HepG2 (cell line): ENCODE data around the gene WBP1. TPM values are rescaled to one million over a fixed set of nuclear protein-coding genes. Genes with fewer than 3 reads are reported as not detected.

Experiments
- ARHGAP35 ChIP-seq: sonication (generic); formaldehyde crosslinking; IDR thresholded peaks from 2 replicates; pipeline ENCODE4 v1.9.0; 2022; ENCODE audit warnings: mild to moderate bottlenecking, inconsistent platforms, moderate library complexity, missing genetic modification reagents, borderline replicate concordance
- CAMTA2 ChIP-seq: sonication (generic); formaldehyde crosslinking; IDR thresholded peaks from 2 replicates; pipeline ENCODE4 v1.4.0; 2020; ENCODE audit warnings: mild to moderate bottlenecking, missing genetic modification reagents, borderline replicate concordance
- GABPA ChIP-seq, 2 experiments: IDR thresholded peaks; 2 replicates each; pipeline ENCODE4 v1.6.1; 2011 to 2016; ENCODE audit warnings: low read depth in 2 of 2, low read length in 1 of 2, missing biosample characterization in 1 of 2, missing genetic modification characterization in 1 of 2
- PAWR ChIP-seq: sonication (generic); formaldehyde crosslinking; IDR thresholded peaks from 2 replicates; pipeline ENCODE4 v1.4.0; 2020; ENCODE audit warnings: missing genetic modification reagents, mild to moderate bottlenecking, borderline replicate concordance
- POLR2AphosphoS5 ChIP-seq: IDR thresholded peaks from 2 replicates; pipeline ENCODE4 v1.6.1; 2012; ENCODE audit warnings: low read depth, low read length
- ZBTB8A ChIP-seq: sonication (generic); formaldehyde crosslinking; IDR thresholded peaks from 2 replicates; pipeline ENCODE4 v1.4.0; 2020; ENCODE audit warnings: mild to moderate bottlenecking, low read depth, missing genetic modification reagents, borderline replicate concordance
- ZKSCAN5 ChIP-seq: sonication (generic); formaldehyde crosslinking; IDR thresholded peaks from 2 replicates; pipeline ENCODE4 v1.5.1; 2020; ENCODE audit warnings: mild to moderate bottlenecking, missing genetic modification reagents
- ZNF317 ChIP-seq: sonication (generic); formaldehyde crosslinking; IDR thresholded peaks from 2 replicates; pipeline ENCODE4 v1.5.0; 2020; ENCODE audit warnings: mild to moderate bottlenecking, missing genetic modification reagents
- ZNF614 ChIP-seq: IDR thresholded peaks from 2 replicates; pipeline ENCODE4 v1.6.1; 2018; ENCODE audit warnings: missing biosample characterization, missing genetic modification reagents, inconsistent platforms, borderline replicate concordance
- ZNF780A ChIP-seq: sonication (generic); formaldehyde crosslinking; IDR thresholded peaks from 2 replicates; pipeline ENCODE4 v1.8.0; 2022; ENCODE audit warnings: mild to moderate bottlenecking, missing genetic modification reagents, moderate library complexity
- ZNF839 ChIP-seq: sonication (generic); formaldehyde crosslinking; IDR thresholded peaks from 2 replicates; pipeline ENCODE4 v1.4.0; 2020; ENCODE audit warnings: missing genetic modification reagents, mild to moderate bottlenecking, borderline replicate concordance
- polyA plus RNA-seq, 8 experiments: library from polyadenylated mRNA; depleted of rRNA in 3 of 8; stranded (reverse) in 7 of 8; unstranded in 1 of 8; fragments of >200 nt; fragmentation: Illumina TruSeq in 4 of 8; extraction: Trizol in 4 of 8; gene quantifications; 2 replicates each; pipeline versions ENCODE4 v1.2.1 to v1.2.3, GENCODE V29; 2011 to 2016; ENCODE audit warnings: low read depth in 4 of 8, missing spikeins in 1 of 8, mixed read lengths in 1 of 8; ENCODE audit not compliant: insufficient read depth in 1 of 8
- total RNA-seq, 5 experiments: library from RNA; depleted of rRNA; stranded (reverse); fragments of >200 nt; fragmentation: Illumina TruSeq; extraction: Trizol; gene quantifications; 2 replicates each; pipeline ENCODE4 v1.2.3, GENCODE V29; 2016; ENCODE audit warnings: low read depth in 1 of 5
- TF ChIP-seq, protein P1 (sequence below): sonication (generic); formaldehyde crosslinking; IDR thresholded peaks from 2 replicates; pipeline ENCODE4 v1.4.0; 2020; ENCODE audit warnings: mild to moderate bottlenecking, low read depth, missing genetic modification reagents
- TF ChIP-seq, protein P2 (sequence below): sonication (generic); formaldehyde crosslinking; IDR thresholded peaks from 2 replicates; pipeline ENCODE4 v1.8.0; 2022; ENCODE audit warnings: mild to moderate bottlenecking, missing genetic modification reagents, borderline replicate concordance
- TF ChIP-seq, protein P3 (sequence below): fragments of 450-650 bp; IDR thresholded peaks from 2 replicates; pipeline ENCODE4 v1.6.1; 2017
- TF ChIP-seq, protein P4 (sequence below): sonication (generic); formaldehyde crosslinking; IDR thresholded peaks from 2 replicates; pipeline ENCODE4 v1.9.0; 2022; ENCODE audit warnings: missing genetic modification reagents, mild to moderate bottlenecking, borderline replicate concordance
- TF ChIP-seq, protein P5 (sequence below): sonication (generic); formaldehyde crosslinking; IDR thresholded peaks from 2 replicates; pipeline ENCODE4 v1.4.0; 2020; ENCODE audit warnings: missing genetic modification reagents
- TF ChIP-seq, protein P6 (sequence below): sonication (generic); formaldehyde crosslinking; IDR thresholded peaks from 2 replicates; pipeline ENCODE4 v1.4.0; 2020; ENCODE audit warnings: mild to moderate bottlenecking, missing genetic modification reagents
- TF ChIP-seq, protein P7 (sequence below): sonication (generic); formaldehyde crosslinking; IDR thresholded peaks from 2 replicates; pipeline ENCODE4 v1.4.0; 2020; ENCODE audit warnings: mild to moderate bottlenecking, missing genetic modification reagents
- TF ChIP-seq, protein P8 (sequence below): sonication (generic); formaldehyde crosslinking; IDR thresholded peaks from 2 replicates; pipeline ENCODE4 v1.5.1; 2020; ENCODE audit warnings: mild to moderate bottlenecking, missing genetic modification reagents, borderline replicate concordance

WBP1 gene
- total and polyA plus RNA-seq, 2 of the 13 experiments (the other 11 are each of a cell fraction or from before 2014, with no cell fraction given), result 38.8 to 85.7 TPM

DNA sequence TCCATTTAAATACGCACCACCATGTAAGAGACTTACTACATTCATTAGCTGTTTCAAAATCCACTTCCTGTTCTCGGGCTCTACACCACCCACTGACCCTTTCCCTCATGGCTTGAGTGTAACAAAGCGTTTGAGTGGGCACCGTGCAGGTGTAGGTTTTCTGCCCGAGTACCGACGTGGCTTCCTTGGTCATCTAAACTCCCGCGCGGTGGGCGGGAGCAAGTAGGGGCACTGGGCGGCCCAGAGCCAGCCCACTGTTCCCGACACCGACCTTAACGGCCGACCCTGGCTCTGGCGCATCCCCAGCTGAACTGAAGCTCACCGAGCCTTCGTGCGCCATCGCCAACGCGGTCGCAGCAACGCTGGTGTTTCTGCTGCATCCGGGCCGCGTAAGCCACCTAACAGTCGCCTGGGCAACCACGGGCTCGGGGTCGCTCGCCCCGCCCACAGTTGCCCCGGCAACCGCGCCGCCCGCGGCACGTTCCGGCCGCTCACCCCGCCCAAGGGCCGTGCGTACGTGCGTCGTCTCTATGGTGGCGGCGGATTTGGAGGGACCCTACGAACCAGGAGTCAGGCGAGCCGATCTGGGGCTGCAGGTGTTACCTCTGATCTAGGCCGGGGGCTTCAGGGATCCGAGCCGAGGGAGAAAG is 36.9 kb upstream of the WBP1 start, which contains the start of the genes C2orf81 and WDR54 (continued):
- TF ChIP-seq, protein P1, sequence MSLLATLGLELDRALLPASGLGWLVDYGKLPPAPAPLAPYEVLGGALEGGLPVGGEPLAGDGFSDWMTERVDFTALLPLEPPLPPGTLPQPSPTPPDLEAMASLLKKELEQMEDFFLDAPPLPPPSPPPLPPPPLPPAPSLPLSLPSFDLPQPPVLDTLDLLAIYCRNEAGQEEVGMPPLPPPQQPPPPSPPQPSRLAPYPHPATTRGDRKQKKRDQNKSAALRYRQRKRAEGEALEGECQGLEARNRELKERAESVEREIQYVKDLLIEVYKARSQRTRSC, result no peak
- TF ChIP-seq POLR2AphosphoS5, result no peak
- TF ChIP-seq ZNF780A (CRISPR knock-in tag), result no peak
- TF ChIP-seq, protein P2, sequence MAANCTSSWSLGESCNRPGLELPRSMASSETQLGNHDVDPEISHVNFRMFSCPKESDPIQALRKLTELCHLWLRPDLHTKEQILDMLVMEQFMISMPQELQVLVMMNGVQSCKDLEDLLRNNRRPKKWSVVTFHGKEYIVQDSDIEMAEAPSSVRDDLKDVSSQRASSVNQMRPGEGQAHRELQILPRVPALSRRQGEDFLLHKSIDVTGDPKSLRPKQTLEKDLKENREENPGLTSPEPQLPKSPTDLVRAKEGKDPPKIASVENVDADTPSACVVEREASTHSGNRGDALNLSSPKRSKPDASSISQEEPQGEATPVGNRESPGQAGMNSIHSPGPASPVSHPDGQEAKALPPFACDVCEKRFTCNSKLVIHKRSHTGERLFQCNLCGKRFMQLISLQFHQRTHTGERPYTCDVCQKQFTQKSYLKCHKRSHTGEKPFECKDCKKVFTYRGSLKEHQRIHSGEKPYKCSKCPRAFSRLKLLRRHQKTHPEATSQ (CRISPR knock-in tag), result no peak
- TF ChIP-seq CAMTA2 (CRISPR knock-in tag), result no peak
- TF ChIP-seq ZNF614 (CRISPR knock-in tag), result no peak
- no peak for TF ChIP-seq ZBTB8A
- no peak; the same call in 1 of the 2 replicates for TF ChIP-seq ZNF839 (CRISPR knock-in tag)
- TF ChIP-seq, protein P3, sequence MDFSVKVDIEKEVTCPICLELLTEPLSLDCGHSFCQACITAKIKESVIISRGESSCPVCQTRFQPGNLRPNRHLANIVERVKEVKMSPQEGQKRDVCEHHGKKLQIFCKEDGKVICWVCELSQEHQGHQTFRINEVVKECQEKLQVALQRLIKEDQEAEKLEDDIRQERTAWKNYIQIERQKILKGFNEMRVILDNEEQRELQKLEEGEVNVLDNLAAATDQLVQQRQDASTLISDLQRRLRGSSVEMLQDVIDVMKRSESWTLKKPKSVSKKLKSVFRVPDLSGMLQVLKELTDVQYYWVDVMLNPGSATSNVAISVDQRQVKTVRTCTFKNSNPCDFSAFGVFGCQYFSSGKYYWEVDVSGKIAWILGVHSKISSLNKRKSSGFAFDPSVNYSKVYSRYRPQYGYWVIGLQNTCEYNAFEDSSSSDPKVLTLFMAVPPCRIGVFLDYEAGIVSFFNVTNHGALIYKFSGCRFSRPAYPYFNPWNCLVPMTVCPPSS, result no peak
- no peak; the same call in 1 of the 2 replicates for TF ChIP-seq ARHGAP35
- TF ChIP-seq ZKSCAN5 (CRISPR knock-in tag), result no peak
- TF ChIP-seq, protein P4, sequence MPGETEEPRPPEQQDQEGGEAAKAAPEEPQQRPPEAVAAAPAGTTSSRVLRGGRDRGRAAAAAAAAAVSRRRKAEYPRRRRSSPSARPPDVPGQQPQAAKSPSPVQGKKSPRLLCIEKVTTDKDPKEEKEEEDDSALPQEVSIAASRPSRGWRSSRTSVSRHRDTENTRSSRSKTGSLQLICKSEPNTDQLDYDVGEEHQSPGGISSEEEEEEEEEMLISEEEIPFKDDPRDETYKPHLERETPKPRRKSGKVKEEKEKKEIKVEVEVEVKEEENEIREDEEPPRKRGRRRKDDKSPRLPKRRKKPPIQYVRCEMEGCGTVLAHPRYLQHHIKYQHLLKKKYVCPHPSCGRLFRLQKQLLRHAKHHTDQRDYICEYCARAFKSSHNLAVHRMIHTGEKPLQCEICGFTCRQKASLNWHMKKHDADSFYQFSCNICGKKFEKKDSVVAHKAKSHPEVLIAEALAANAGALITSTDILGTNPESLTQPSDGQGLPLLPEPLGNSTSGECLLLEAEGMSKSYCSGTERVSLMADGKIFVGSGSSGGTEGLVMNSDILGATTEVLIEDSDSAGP (CRISPR knock-in tag), result peak; percentile 74
- TF ChIP-seq, protein P5, sequence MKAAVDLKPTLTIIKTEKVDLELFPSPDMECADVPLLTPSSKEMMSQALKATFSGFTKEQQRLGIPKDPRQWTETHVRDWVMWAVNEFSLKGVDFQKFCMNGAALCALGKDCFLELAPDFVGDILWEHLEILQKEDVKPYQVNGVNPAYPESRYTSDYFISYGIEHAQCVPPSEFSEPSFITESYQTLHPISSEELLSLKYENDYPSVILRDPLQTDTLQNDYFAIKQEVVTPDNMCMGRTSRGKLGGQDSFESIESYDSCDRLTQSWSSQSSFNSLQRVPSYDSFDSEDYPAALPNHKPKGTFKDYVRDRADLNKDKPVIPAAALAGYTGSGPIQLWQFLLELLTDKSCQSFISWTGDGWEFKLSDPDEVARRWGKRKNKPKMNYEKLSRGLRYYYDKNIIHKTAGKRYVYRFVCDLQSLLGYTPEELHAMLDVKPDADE (CRISPR knock-in tag), result no peak
- no peak for TF ChIP-seq GABPA (IDR thresholded peaks at IDR 0.05; ENCODE audit: low read depth, low read length)
- peak; percentile 40; the same call in 1 of the 2 replicates for TF ChIP-seq GABPA (CRISPR knock-in tag; IDR thresholded peaks at IDR 0.05; ENCODE audit: low read depth)
- no peak for TF ChIP-seq PAWR (CRISPR knock-in tag)
- TF ChIP-seq, protein P6, sequence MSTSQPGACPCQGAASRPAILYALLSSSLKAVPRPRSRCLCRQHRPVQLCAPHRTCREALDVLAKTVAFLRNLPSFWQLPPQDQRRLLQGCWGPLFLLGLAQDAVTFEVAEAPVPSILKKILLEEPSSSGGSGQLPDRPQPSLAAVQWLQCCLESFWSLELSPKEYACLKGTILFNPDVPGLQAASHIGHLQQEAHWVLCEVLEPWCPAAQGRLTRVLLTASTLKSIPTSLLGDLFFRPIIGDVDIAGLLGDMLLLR, result peak; percentile 93
- no peak for TF ChIP-seq ZNF317 (CRISPR knock-in tag)
- TF ChIP-seq, protein P7, sequence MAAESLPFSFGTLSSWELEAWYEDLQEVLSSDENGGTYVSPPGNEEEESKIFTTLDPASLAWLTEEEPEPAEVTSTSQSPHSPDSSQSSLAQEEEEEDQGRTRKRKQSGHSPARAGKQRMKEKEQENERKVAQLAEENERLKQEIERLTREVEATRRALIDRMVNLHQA (CRISPR knock-in tag), result no peak
- TF ChIP-seq, protein P8, sequence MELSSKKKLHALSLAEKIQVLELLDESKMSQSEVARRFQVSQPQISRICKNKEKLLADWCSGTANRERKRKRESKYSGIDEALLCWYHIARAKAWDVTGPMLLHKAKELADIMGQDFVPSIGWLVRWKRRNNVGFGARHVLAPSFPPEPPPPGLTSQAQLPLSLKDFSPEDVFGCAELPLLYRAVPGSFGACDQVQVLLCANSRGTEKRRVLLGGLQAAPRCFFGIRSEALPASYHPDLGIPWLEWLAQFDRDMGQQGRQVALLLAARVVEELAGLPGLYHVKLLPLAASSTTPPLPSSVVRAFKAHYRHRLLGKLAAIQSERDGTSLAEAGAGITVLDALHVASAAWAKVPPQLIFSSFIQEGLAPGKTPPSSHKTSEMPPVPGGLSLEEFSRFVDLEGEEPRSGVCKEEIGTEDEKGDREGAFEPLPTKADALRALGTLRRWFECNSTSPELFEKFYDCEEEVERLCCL (CRISPR knock-in tag), result no peak
